ENCODE results near the gene PATJ. TPM values are rescaled to one million over a fixed set of nuclear protein-coding genes. Genes with fewer than 3 reads are reported as not detected.

The PATJ gene
- total RNA-seq, 1 donor from 2014 or later: 11.3 TPM

GRCh38 chr1:62076286-62076685, 334.0 kb downstream of the PATJ start:
- Mint-ChIP-seq H3K27ac (ENCODE audit: unreplicated experiment) (no peak overlapping the region), H3K27me3 (ENCODE audit: unreplicated experiment) (no peaks in the 10 kb centered on the region), H3K9me3 (ENCODE audit: unreplicated experiment) (no peaks in the 10 kb centered on the region), H3K36me3 (ENCODE audit: unreplicated experiment) (no peaks in the 10 kb centered on the region), H3K4me3 (ENCODE audit: unreplicated experiment) (no peak overlapping the region), H3K4me1 (ENCODE audit: unreplicated experiment) (peaks cover 6% of the 10 kb centered on the region)
- no peak for TF ChIP-seq CTCF (IDR thresholded peaks at IDR 0.05)
- DNase-seq (ENCODE audit: extremely low spot score, unreplicated experiment): no peak

GRCh38 chr1:62077821-62078220, 335.5 kb downstream of the PATJ start:
- Mint-ChIP-seq H3K4me3 (ENCODE audit: unreplicated experiment) (no peak overlapping the region), H3K27me3 (ENCODE audit: unreplicated experiment) (no peaks in the 10 kb centered on the region), H3K9me3 (ENCODE audit: unreplicated experiment) (no peaks in the 10 kb centered on the region), H3K4me1 (ENCODE audit: unreplicated experiment) (peaks cover 6% of the 10 kb centered on the region), H3K36me3 (ENCODE audit: unreplicated experiment) (no peaks in the 10 kb centered on the region), H3K27ac (ENCODE audit: unreplicated experiment) (no peak overlapping the region)
- TF ChIP-seq CTCF (IDR thresholded peaks at IDR 0.05): no peak
- no peak for DNase-seq (ENCODE audit: extremely low spot score, unreplicated experiment)

GRCh38 chr1:62082456-62083363, 340.4 kb downstream of the PATJ start:
- Mint-ChIP-seq H3K4me3 (ENCODE audit: unreplicated experiment) (no peak overlapping the region), H3K27ac (ENCODE audit: unreplicated experiment) (no peak overlapping the region), H3K36me3 (ENCODE audit: unreplicated experiment) (no peaks in the 10 kb centered on the region), H3K27me3 (ENCODE audit: unreplicated experiment) (no peaks in the 10 kb centered on the region), H3K4me1 (ENCODE audit: unreplicated experiment) (no peaks in the 10 kb centered on the region), H3K9me3 (ENCODE audit: unreplicated experiment) (no peaks in the 10 kb centered on the region)
- TF ChIP-seq CTCF (IDR thresholded peaks at IDR 0.05): peak; percentile 96
- DNase-seq (ENCODE audit: extremely low spot score, unreplicated experiment): no peak

GRCh38 chr1:62084310-62084890, 342.1 kb downstream of the PATJ start:
- H3K36me3 Mint-ChIP-seq (ENCODE audit: unreplicated experiment): peaks cover 4% of the 10 kb centered on the region
- no peak overlapping the region for H3K4me3 Mint-ChIP-seq (ENCODE audit: unreplicated experiment)
- no peak for DNase-seq (ENCODE audit: extremely low spot score, unreplicated experiment)
- no peaks in the 10 kb centered on the region for H3K4me1 Mint-ChIP-seq (ENCODE audit: unreplicated experiment)
- no peak for TF ChIP-seq CTCF (IDR thresholded peaks at IDR 0.05)
- no peak overlapping the region for H3K27ac Mint-ChIP-seq (ENCODE audit: unreplicated experiment)
- no peaks in the 10 kb centered on the region for H3K9me3 Mint-ChIP-seq (ENCODE audit: unreplicated experiment)
- no peaks in the 10 kb centered on the region for H3K27me3 Mint-ChIP-seq (ENCODE audit: unreplicated experiment)

- Mint-ChIP-seq H3K4me3 (ENCODE audit: unreplicated experiment) (no peak overlapping the region), H3K27ac (ENCODE audit: unreplicated experiment) (no peak overlapping the region), H3K27me3 (ENCODE audit: unreplicated experiment) (no peaks in the 10 kb centered on the region), H3K36me3 (ENCODE audit: unreplicated experiment) (peaks cover 5% of the 10 kb centered on the region), H3K4me1 (ENCODE audit: unreplicated experiment) (peaks cover 8% of the 10 kb centered on the region), H3K9me3 (ENCODE audit: unreplicated experiment) (no peaks in the 10 kb centered on the region)
- TF ChIP-seq CTCF (IDR thresholded peaks at IDR 0.05): no peak
- DNase-seq (ENCODE audit: extremely low spot score, unreplicated experiment): no peak
These were observed 346.2 kb downstream of the PATJ start for GRCh38 chr1:62088439-62088838.
